ENCODE data around the gene PAK1.
"Not testable (repeated sequence)": the region's sequence is repeated elsewhere in the genome, so short reads cannot be mapped to it uniquely, and the experiment has no call there.

PAK1 gene

GRCh38 chr11:77400775-77401449 is 73.0 kb downstream of the PAK1 start:
- no peak for DNase-seq

- no peak for DNase-seq
These were observed 73.6 kb downstream of the PAK1 start for GRCh38 chr11:77400271-77400670.

GRCh38 chr11:77397631-77398030 is 76.3 kb downstream of the PAK1 start:
- DNase-seq: no peak

- no peak for DNase-seq
These were observed 77.0 kb downstream of the PAK1 start for GRCh38 chr11:77396911-77397310.

GRCh38 chr11:77396305-77396704 is 77.6 kb downstream of the PAK1 start:
- no peak for DNase-seq

- DNase-seq: no peak
These were observed 78.3 kb downstream of the PAK1 start for GRCh38 chr11:77395460-77396173.

GRCh38 chr11:77392842-77393241 is 81.1 kb downstream of the PAK1 start:
- DNase-seq: no peak

GRCh38 chr11:77387701-77388100 is 86.2 kb downstream of the PAK1 start:
- DNase-seq: no peak

GRCh38 chr11:77386178-77386577 is 87.7 kb downstream of the PAK1 start:
- no peak for DNase-seq

GRCh38 chr11:77385255-77385771 is 88.6 kb downstream of the PAK1 start:
- not testable (repeated sequence) for DNase-seq

GRCh38 chr11:77384571-77384970 is 89.3 kb downstream of the PAK1 start:
- no peak for DNase-seq

- DNase-seq: not testable (repeated sequence)
These were observed 90.5 kb downstream of the PAK1 start for GRCh38 chr11:77383349-77383748.

GRCh38 chr11:77381729-77382665 is 91.9 kb downstream of the PAK1 start:
- no peak for DNase-seq

- no peak for DNase-seq
These were observed 94.0 kb downstream of the PAK1 start for GRCh38 chr11:77379934-77380333.

- DNase-seq: no peak
These were observed 94.6 kb downstream of the PAK1 start for GRCh38 chr11:77379253-77379652.

- DNase-seq: no peak
These were observed 96.2 kb downstream of the PAK1 start for GRCh38 chr11:77377734-77378133.

GRCh38 chr11:77375107-77375506 is 98.8 kb downstream of the PAK1 start:
- no peak for DNase-seq

GRCh38 chr11:77374611-77375031 is 99.3 kb downstream of the PAK1 start:
- no peak for DNase-seq

GRCh38 chr11:77374108-77374507 is 99.8 kb downstream of the PAK1 start:
- no peak for DNase-seq

GRCh38 chr11:77372726-77373125 is 101.2 kb downstream of the PAK1 start:
- no peak for DNase-seq

- DNase-seq: no peak
These were observed 102.2 kb downstream of the PAK1 start for GRCh38 chr11:77371646-77372045.

GRCh38 chr11:77370217-77370616 is 103.7 kb downstream of the PAK1 start:
- no peak for DNase-seq

- no peak for DNase-seq
These were observed 112.7 kb downstream of the PAK1 start for GRCh38 chr11:77361184-77361583.

Data from stimulated activated naive CD4-positive, alpha-beta T cell (primary cell).